ENCODE results near the gene ZBTB20.

DNA sequence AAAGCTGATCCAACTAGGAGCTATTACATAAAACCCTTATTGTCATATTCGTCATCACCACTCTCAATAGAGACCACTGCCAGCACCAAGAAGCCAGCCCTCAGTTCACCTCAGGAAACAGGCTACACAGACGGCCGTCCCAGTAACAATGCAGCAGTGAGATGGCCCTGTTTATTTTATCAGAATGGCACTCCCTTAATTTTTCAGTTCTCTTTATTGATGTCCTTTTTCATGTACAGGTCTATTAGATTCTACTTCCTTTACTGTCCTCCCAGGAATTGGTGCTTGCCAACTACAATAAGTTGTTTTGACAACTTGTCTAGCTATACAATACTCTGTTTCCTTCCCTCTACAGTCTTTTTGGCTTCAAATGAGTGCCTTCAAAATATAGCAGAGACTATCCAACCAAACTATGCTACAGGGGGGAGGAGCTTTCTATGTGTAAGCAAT, 272.5 kb downstream of the ZBTB20 start:
- TF ChIP-seq CTCF (IDR thresholded peaks at IDR 0.05): no peak
- TF ChIP-seq POLR2A (IDR thresholded peaks at IDR 0.05): no peak
